A673 (cell line): ENCODE data around the gene MAML3. TPM values are rescaled to one million over a fixed set of nuclear protein-coding genes. Genes with fewer than 3 reads are reported as not detected.

Source experiments
- BruUV-seq: library from RNA; stranded (reverse); fragments of 400-500 nt; replicated peaks from 2 replicates; lab custom pipeline; 2021; lab: Mats Ljungman, UMichigan
- CTCF ChIA-PET: fragments of 300-600 bp; sonication (Branson Sonifier 250); formaldehyde crosslinking; loops from one replicate; lab custom pipeline; 2022; ENCODE audit warnings: antibody characterized with exemption; lab: Charles Lee
- POLR2A ChIA-PET: fragments of 300-600 bp; sonication (Branson Sonifier 250); formaldehyde crosslinking; loops from one replicate; lab custom pipeline; 2022; ENCODE audit warnings: antibody characterized with exemption; ENCODE audit not compliant: low non-redundant PET; lab: Charles Lee
- DNase-seq: peaks from one replicate; pipeline ENCODE4 v3.0.0-alpha.2; 2015; ENCODE audit warnings: low spot score
- H3K27ac ChIP-seq: fragments of 200-600 bp; sonication (generic); 2 replicates; pipeline ENCODE4 v1.5.1; 2016; ENCODE audit warnings: mixed run types, low read depth, mild to moderate bottlenecking, mixed read lengths, antibody characterized with exemption, low read length; ENCODE audit not compliant: poor library complexity, severe bottlenecking
- H3K27me3 ChIP-seq: fragments of 200-600 bp; sonication (generic); replicated peaks from 2 replicates; pipeline ENCODE4 v1.6.1; 2017; ENCODE audit warnings: mixed run types, low read depth, mild to moderate bottlenecking, mixed read lengths, antibody characterized with exemption, low read length; ENCODE audit not compliant: insufficient read depth, poor library complexity
- H3K36me3 ChIP-seq: fragments of 200-600 bp; sonication (generic); 2 replicates; pipeline ENCODE4 v1.6.1; 2016; ENCODE audit warnings: mixed run types, mild to moderate bottlenecking, mixed read lengths, antibody characterized with exemption, low read length; ENCODE audit not compliant: insufficient read depth, poor library complexity, severe bottlenecking
- H3K4me1 ChIP-seq: fragments of 200-600 bp; sonication (generic); 2 replicates; pipeline ENCODE4 v1.6.1; 2017; ENCODE audit warnings: mixed run types, mild to moderate bottlenecking, mixed read lengths, antibody characterized with exemption, low read length; ENCODE audit not compliant: insufficient read depth, poor library complexity, severe bottlenecking
- H3K4me3 ChIP-seq: fragments of 200-600 bp; sonication (generic); 2 replicates; pipeline ENCODE4 v1.5.1; 2016; ENCODE audit warnings: low read depth, mixed run types, mild to moderate bottlenecking, mixed read lengths, low read length; ENCODE audit not compliant: poor library complexity, severe bottlenecking
- H3K9me3 ChIP-seq: fragments of 200-600 bp; sonication (generic); 2 replicates; pipeline ENCODE4 v1.6.1; 2016; ENCODE audit warnings: mixed run types, low read depth, mild to moderate bottlenecking, mixed read lengths, antibody characterized with exemption, low read length; ENCODE audit not compliant: poor library complexity, severe bottlenecking
- EZH2 ChIP-seq: fragments of 200-600 bp; sonication (generic); IDR thresholded peaks from 2 replicates; pipeline ENCODE4 v1.6.1; 2017; ENCODE audit warnings: borderline replicate concordance, low read depth, mild to moderate bottlenecking, mixed read lengths, antibody characterized with exemption, low read length; ENCODE audit not compliant: poor library complexity, severe bottlenecking
- intact Hi-C: fragments of 100-400 bp; cut with micrococcal nuclease; formaldehyde crosslinking; loops from one replicate; pipeline ENCODE4 v1.10.0; 2022; ENCODE audit not compliant: unreplicated experiment
- total RNA-seq: library from RNA; stranded (reverse); gene quantifications from 2 replicates; pipeline ENCODE4 v1.2.3, GENCODE V29; 2021
- TF ChIP-seq, protein P1 (sequence below): fragments of 300-800, 200-600 bp; sonication (generic); conservative IDR thresholded peaks from 2 replicates; pipeline ENCODE4 v1.5.1; 2017; ENCODE audit warnings: low read depth, mild to moderate bottlenecking, antibody characterized with exemption, low read length, moderate library complexity, mixed read lengths

MAML3 gene
- total RNA-seq, 1 experiment from 2014 or later = 3.7 TPM

GRCh38 chr4:139749835-139750498 lies 404.0 kb downstream of the MAML3 start:
- no peak overlapping the region for H3K27ac ChIP-seq
- TF ChIP-seq, protein P1, sequence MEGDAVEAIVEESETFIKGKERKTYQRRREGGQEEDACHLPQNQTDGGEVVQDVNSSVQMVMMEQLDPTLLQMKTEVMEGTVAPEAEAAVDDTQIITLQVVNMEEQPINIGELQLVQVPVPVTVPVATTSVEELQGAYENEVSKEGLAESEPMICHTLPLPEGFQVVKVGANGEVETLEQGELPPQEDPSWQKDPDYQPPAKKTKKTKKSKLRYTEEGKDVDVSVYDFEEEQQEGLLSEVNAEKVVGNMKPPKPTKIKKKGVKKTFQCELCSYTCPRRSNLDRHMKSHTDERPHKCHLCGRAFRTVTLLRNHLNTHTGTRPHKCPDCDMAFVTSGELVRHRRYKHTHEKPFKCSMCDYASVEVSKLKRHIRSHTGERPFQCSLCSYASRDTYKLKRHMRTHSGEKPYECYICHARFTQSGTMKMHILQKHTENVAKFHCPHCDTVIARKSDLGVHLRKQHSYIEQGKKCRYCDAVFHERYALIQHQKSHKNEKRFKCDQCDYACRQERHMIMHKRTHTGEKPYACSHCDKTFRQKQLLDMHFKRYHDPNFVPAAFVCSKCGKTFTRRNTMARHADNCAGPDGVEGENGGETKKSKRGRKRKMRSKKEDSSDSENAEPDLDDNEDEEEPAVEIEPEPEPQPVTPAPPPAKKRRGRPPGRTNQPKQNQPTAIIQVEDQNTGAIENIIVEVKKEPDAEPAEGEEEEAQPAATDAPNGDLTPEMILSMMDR = no peak
- TF ChIP-seq EZH2 = no peak
- H3K9me3 ChIP-seq = no peaks in the 10 kb centered on the region
- H3K36me3 ChIP-seq = no peaks in the 10 kb centered on the region
- H3K4me3 ChIP-seq = no peak overlapping the region
- POLR2A ChIA-PET = no interaction called here
- no TSS peak for BruUV-seq
- H3K4me1 ChIP-seq = no peaks in the 10 kb centered on the region
- CTCF ChIA-PET = interaction anchor here (0.6 kb wide), 1 partner anchor 181 kb away, joined by 5 read pairs; no protein-coding TSS in a partner anchor
- no peak for DNase-seq
- H3K27me3 ChIP-seq = no peaks in the 10 kb centered on the region
- intact Hi-C loops = no loop called here

- POLR2A ChIA-PET = no interaction called here
Measured at GRCh38 chr4:139749338-139749737, 404.6 kb downstream of the MAML3 start.

DNA sequence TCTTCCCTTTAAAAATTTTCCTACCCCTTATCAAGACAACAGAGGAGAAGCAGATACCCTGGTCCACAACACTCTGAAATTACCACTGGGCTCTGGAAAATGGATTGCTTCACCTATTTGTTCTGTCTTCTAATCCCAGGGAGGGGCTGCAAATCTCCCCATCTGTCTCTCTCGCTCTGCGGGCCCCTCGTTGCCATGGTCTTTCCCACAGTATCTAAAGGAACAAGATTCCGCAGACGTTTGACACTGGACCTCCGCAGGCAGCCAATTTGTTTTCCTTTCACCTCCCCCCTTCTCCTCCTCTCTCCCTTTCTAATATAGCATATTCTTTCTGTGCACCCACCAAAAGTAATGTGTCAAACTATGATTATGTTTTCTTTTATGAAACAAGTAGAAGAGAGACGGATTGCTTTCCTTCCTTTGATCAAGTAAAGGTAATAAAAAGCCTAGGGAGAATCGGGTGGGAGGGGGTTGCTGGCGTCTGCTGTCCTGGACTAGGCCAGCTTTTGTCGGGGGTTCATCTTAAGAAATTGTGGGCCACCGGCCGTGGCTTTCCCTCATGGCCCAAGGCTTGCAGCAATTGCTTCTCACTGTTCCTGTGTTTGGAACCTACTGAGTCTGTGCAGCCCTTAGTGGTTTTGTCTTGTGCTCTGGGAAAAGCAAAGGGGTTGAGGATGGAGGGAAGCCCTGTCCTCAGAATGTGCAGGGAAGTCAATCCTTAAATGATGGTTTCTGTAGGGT lies 407.4 kb downstream of the MAML3 start:
- ChIA-PET CTCF (no interaction called here), POLR2A (no interaction called here)
- no peaks in the 10 kb centered on the region for H3K27me3 ChIP-seq
- no peaks in the 10 kb centered on the region for H3K36me3 ChIP-seq
- H3K4me3 ChIP-seq = no peak overlapping the region
- intact Hi-C loops = no loop called here
- no peak overlapping the region for H3K27ac ChIP-seq
- BruUV-seq = no TSS peak
- no peaks in the 10 kb centered on the region for H3K4me1 ChIP-seq
- no peak for TF ChIP-seq EZH2
- TF ChIP-seq, protein P1 = no peak
- no peaks in the 10 kb centered on the region for H3K9me3 ChIP-seq
- no peak for DNase-seq

More at GRCh38 chr4:139749338-139749737, 404.6 kb downstream of the MAML3 start:
- Histone ChIP-seq H3K27me3 (no peaks in the 10 kb centered on the region), H3K27ac (no peak overlapping the region), H3K4me3 (no peak overlapping the region), H3K4me1 (no peaks in the 10 kb centered on the region), H3K36me3 (no peaks in the 10 kb centered on the region), H3K9me3 (no peaks in the 10 kb centered on the region)
- intact Hi-C loops = no loop called here
- no peak for DNase-seq
- TF ChIP-seq, protein P1 = no peak
- no peak for TF ChIP-seq EZH2
- CTCF ChIA-PET = interaction anchor here (0.5 to 0.6 kb wide), 2 partner anchors 180 to 504 kb away, joined by 4 to 5 read pairs; no protein-coding TSS in a partner anchor
- no TSS peak for BruUV-seq
